ENCODE data around the gene PRRC2B. TPM values are rescaled to one million over a fixed set of nuclear protein-coding genes. Genes with fewer than 3 reads are reported as not detected.

Gene PRRC2B
- total and polyA plus RNA-seq, 2 experiments from 2014 or later = 45.0 to 193 TPM

DNA sequence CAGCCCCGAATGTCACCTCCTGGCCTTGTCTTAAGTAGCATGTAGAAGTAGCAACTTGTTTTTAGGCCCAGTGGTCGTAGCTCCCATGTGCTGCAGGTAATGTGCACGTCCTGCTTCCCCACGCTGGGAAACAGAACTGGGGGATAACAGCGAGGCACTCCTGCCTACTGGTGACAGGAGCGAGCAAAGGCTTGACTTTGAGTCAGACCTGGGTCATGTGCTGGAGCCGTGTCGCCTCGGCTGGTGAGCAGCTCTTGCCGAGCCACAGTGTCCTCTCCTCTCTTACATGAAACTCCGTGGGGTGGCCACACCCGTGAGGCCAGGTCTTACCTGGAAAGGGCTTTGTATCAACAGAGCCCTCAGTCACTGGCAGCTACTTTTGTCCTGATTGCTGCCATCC, 91.3 kb downstream of the PRRC2B start (continued):
- TF ChIP-seq NANOG (IDR thresholded peaks at IDR 0.05; ENCODE audit: borderline replicate concordance) (no peak), ZNF331 (CRISPR knock-in tag; IDR thresholded peaks at IDR 0.05; ENCODE audit: low read depth) (no peak), CREB1 (CRISPR knock-in tag; IDR thresholded peaks at IDR 0.05; ENCODE audit: low read depth) (no peak), POLR2AphosphoS5 (IDR thresholded peaks at IDR 0.05; ENCODE audit: low read depth) (no peak), EZH2phosphoT487 (IDR thresholded peaks at IDR 0.05; ENCODE audit: unreplicated experiment) (no peak), ZNF114 (CRISPR knock-in tag; IDR thresholded peaks at IDR 0.05) (no peak)

DNA sequence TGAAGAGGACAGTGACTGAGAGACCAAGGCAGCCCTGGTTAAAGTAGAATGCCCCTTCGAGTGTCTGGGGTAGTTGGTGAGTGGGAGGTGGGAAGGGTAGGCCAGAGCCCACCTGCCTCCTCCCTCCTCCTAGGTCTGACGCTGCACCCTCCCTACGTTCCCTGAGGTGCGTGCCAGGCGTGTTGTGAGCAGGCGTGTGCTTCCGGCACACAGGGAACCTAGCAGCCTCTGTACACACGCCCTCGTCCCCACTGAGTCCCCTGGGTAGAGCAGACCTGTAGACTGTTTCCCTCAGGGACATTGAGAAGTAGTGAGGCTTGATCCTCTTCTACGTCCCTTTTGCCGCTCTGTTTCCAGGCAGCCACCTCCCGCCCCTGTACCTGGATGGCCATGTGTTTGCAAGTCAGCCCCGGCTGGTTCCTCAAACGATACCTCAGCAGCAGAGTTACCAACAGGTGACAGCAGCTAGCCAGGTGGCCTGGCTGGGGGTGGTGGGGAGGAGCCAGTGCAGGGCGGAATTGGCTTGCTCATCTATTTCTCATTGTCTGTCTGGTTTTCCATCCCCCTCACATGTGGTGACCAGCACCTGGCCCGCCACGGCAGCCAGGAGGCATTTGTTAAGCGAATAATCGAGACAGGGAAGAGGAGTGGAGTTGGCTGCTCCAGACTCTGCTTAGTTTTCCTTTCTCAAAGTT, 92.0 kb downstream of the PRRC2B start:
- Histone ChIP-seq H3K9me2 (ENCODE audit: insufficient read depth) (no peaks in the 10 kb centered on the region), H2AFZ (no peak overlapping the region), H3F3A (replicated peaks; ENCODE audit: low read depth) (peaks cover 28% of the 10 kb centered on the region), H4K20me1 (replicated peaks; ENCODE audit: insufficient read depth) (peaks cover 4% of the 10 kb centered on the region), H3K79me2 (replicated peaks; ENCODE audit: insufficient read depth) (peaks cover 3% of the 10 kb centered on the region; the same call in 1 of the 2 replicates), H3K27ac (ENCODE audit: low read depth) (peak overlapping the region; percentile 63; the same call in 1 of the 2 replicates), H3K4me2 (no peak overlapping the region), H3K4me3 (no peak overlapping the region), H3K27me3 (ENCODE audit: insufficient read depth) (no peaks in the 10 kb centered on the region), H3K4me1 (ENCODE audit: insufficient read depth) (no peaks in the 10 kb centered on the region), H3K36me3 (ENCODE audit: insufficient read depth) (peaks cover 54% of the 10 kb centered on the region)
- ATAC-seq (no peak), DNase-seq (ENCODE audit: low spot score) (no peak)
- Mint-ChIP-seq H3K36me3 (ENCODE audit: low read depth) (peaks cover 99% of the 10 kb centered on the region), H3K27ac (peak overlapping the region; percentile 57), H3K4me3 (no peak overlapping the region), H3K4me1 (no peaks in the 10 kb centered on the region; the same call in 2 of the 3 replicates), H3K27me3 (ENCODE audit: insufficient read depth, low read depth, poor library complexity) (peaks cover 38% of the 10 kb centered on the region), H3K9me3 (no peaks in the 10 kb centered on the region)
- TF ChIP-seq, protein P1, sequence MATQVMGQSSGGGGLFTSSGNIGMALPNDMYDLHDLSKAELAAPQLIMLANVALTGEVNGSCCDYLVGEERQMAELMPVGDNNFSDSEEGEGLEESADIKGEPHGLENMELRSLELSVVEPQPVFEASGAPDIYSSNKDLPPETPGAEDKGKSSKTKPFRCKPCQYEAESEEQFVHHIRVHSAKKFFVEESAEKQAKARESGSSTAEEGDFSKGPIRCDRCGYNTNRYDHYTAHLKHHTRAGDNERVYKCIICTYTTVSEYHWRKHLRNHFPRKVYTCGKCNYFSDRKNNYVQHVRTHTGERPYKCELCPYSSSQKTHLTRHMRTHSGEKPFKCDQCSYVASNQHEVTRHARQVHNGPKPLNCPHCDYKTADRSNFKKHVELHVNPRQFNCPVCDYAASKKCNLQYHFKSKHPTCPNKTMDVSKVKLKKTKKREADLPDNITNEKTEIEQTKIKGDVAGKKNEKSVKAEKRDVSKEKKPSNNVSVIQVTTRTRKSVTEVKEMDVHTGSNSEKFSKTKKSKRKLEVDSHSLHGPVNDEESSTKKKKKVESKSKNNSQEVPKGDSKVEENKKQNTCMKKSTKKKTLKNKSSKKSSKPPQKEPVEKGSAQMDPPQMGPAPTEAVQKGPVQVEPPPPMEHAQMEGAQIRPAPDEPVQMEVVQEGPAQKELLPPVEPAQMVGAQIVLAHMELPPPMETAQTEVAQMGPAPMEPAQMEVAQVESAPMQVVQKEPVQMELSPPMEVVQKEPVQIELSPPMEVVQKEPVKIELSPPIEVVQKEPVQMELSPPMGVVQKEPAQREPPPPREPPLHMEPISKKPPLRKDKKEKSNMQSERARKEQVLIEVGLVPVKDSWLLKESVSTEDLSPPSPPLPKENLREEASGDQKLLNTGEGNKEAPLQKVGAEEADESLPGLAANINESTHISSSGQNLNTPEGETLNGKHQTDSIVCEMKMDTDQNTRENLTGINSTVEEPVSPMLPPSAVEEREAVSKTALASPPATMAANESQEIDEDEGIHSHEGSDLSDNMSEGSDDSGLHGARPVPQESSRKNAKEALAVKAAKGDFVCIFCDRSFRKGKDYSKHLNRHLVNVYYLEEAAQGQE (IDR thresholded peaks at IDR 0.05; ENCODE audit: unreplicated experiment) = no peak
- TF ChIP-seq ZNF331 (CRISPR knock-in tag; IDR thresholded peaks at IDR 0.05; ENCODE audit: low read depth) = no peak
- no peak for TF ChIP-seq CREB1 (CRISPR knock-in tag; IDR thresholded peaks at IDR 0.05; ENCODE audit: low read depth)
- TF ChIP-seq, protein P2, sequence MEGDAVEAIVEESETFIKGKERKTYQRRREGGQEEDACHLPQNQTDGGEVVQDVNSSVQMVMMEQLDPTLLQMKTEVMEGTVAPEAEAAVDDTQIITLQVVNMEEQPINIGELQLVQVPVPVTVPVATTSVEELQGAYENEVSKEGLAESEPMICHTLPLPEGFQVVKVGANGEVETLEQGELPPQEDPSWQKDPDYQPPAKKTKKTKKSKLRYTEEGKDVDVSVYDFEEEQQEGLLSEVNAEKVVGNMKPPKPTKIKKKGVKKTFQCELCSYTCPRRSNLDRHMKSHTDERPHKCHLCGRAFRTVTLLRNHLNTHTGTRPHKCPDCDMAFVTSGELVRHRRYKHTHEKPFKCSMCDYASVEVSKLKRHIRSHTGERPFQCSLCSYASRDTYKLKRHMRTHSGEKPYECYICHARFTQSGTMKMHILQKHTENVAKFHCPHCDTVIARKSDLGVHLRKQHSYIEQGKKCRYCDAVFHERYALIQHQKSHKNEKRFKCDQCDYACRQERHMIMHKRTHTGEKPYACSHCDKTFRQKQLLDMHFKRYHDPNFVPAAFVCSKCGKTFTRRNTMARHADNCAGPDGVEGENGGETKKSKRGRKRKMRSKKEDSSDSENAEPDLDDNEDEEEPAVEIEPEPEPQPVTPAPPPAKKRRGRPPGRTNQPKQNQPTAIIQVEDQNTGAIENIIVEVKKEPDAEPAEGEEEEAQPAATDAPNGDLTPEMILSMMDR (conservative IDR thresholded peaks at IDR 0.05; ENCODE audit: low read depth in 2 of 2) = no peak
- no peak for TF ChIP-seq EZH2 (IDR thresholded peaks at IDR 0.05; ENCODE audit: low read depth, unreplicated experiment)
- no peak for TF ChIP-seq STAT1 (IDR thresholded peaks at IDR 0.05; ENCODE audit: unreplicated experiment)
- TF ChIP-seq NANOG (IDR thresholded peaks at IDR 0.05; ENCODE audit: borderline replicate concordance) = no peak
- TF ChIP-seq POLR2AphosphoS5 (IDR thresholded peaks at IDR 0.05; ENCODE audit: low read depth) = no peak
- TF ChIP-seq, protein P3, sequence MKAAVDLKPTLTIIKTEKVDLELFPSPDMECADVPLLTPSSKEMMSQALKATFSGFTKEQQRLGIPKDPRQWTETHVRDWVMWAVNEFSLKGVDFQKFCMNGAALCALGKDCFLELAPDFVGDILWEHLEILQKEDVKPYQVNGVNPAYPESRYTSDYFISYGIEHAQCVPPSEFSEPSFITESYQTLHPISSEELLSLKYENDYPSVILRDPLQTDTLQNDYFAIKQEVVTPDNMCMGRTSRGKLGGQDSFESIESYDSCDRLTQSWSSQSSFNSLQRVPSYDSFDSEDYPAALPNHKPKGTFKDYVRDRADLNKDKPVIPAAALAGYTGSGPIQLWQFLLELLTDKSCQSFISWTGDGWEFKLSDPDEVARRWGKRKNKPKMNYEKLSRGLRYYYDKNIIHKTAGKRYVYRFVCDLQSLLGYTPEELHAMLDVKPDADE (IDR thresholded peaks at IDR 0.05) = no peak
- TF ChIP-seq EZH2phosphoT487 (IDR thresholded peaks at IDR 0.05; ENCODE audit: unreplicated experiment) = no peak
- no peak for TF ChIP-seq ZNF114 (CRISPR knock-in tag; IDR thresholded peaks at IDR 0.05)
- no peak for TF ChIP-seq JUNB (IDR thresholded peaks at IDR 0.05; ENCODE audit: unreplicated experiment)
